Medulla oblongata (tissue), 1 donor: Measurements from ENCODE around the gene SNPH.
"Not testable (repeated sequence)": the region's sequence is repeated elsewhere in the genome, so short reads cannot be mapped to it uniquely, and the experiment has no call there.

Source experiments
- DNase-seq: peaks from one replicate; pipeline ENCODE4 v3.0.0-alpha.2; 2015; ENCODE audit errors: extremely low spot score

SNPH gene

GRCh38 chr20:1338801-1339200 lies 72.7 kb downstream of the SNPH start:
- DNase-seq = no peak

- DNase-seq = no peak
Measured at GRCh38 chr20:1341561-1342265, 75.6 kb downstream of the SNPH start.

GRCh38 chr20:1343446-1344124 lies 77.5 kb downstream of the SNPH start:
- not testable (repeated sequence) for DNase-seq

- DNase-seq = no peak
Measured at GRCh38 chr20:1345030-1345755, 79.1 kb downstream of the SNPH start.

GRCh38 chr20:1345756-1346093 lies 79.6 kb downstream of the SNPH start:
- no peak for DNase-seq

- no peak for DNase-seq
Measured at GRCh38 chr20:1346315-1346969, 80.3 kb downstream of the SNPH start.

- no peak for DNase-seq
Measured at GRCh38 chr20:1353956-1354355, 87.9 kb downstream of the SNPH start.

GRCh38 chr20:1357921-1358671 lies 92.0 kb downstream of the SNPH start:
- DNase-seq = no peak
